Kidney (tissue), 14 donors: ENCODE results near the gene GMPR. TPM values are rescaled to one million over a fixed set of nuclear protein-coding genes. Genes with fewer than 3 reads are reported as not detected.

ENCODE experiments used
- DNase-seq, 5 donors: peaks; one replicate each; pipeline ENCODE4 v3.0.0-alpha.2; 2013 to 2020
- FAIRE-seq: peaks from 2 replicates; lab custom pipeline; 2012; peaks lifted over from hg19 to GRCh38; lab: Jason Lieb, UNC
- H3K27ac ChIP-seq, 2 donors: one replicate each; pipeline ENCODE4 v1.7.0; 2013; ENCODE audit warnings: low read depth in 2 of 2, low read length in 2 of 2, inconsistent platforms in 1 of 2
- H3K27me3 ChIP-seq: one replicate; pipeline ENCODE4 v1.7.1; 2013; ENCODE audit warnings: low read length, inconsistent platforms; ENCODE audit not compliant: control insufficient read depth, insufficient read depth
- H3K36me3 ChIP-seq, 3 donors: one replicate each; pipeline versions ENCODE4 v1.7.0 to v1.7.1; 2013; ENCODE audit warnings: low read length in 3 of 3, control low read depth in 1 of 3, inconsistent platforms in 1 of 3; ENCODE audit not compliant: insufficient read depth in 3 of 3, control insufficient read depth in 2 of 3
- H3K4me1 ChIP-seq, 3 donors: one replicate each; pipeline versions ENCODE4 v1.7.0 to v1.7.1; 2013; ENCODE audit warnings: low read length in 3 of 3, inconsistent platforms in 1 of 3, low read depth in 1 of 3; ENCODE audit not compliant: control insufficient read depth in 2 of 3, insufficient read depth in 2 of 3
- H3K4me3 ChIP-seq, 3 donors: one replicate each; pipeline versions ENCODE4 v1.7.0 to v1.8.1; 2013; ENCODE audit warnings: low read length in 3 of 3, control low read depth in 1 of 3, inconsistent platforms in 1 of 3
- H3K9ac ChIP-seq, 3 donors: one replicate each; pipeline versions ENCODE4 v1.7.0 to v1.7.1; 2013; ENCODE audit warnings: low read length in 3 of 3, control low read depth in 1 of 3, inconsistent platforms in 1 of 3
- H3K9me3 ChIP-seq, 3 donors: one replicate each; pipeline versions ENCODE4 v1.7.0 to v1.7.1; 2013; ENCODE audit warnings: low read length in 3 of 3, control low read depth in 1 of 3, inconsistent platforms in 1 of 3; ENCODE audit not compliant: control insufficient read depth in 2 of 3, insufficient read depth in 1 of 3
- CTCF ChIP-seq: IDR thresholded peaks from 3 replicates; pipeline ENCODE4 v1.5.1; 2012; ENCODE audit warnings: mild to moderate bottlenecking, moderate library complexity, borderline replicate concordance; ENCODE audit not compliant: insufficient read depth; ENCODE audit errors: extremely low read depth
- intact Hi-C: fragments of 100-400 bp; cut with DNase I; formaldehyde crosslinking; loops from one replicate; pipeline ENCODE4 v1.11.1; 2022
- polyA plus RNA-seq: library from polyadenylated mRNA; stranded (reverse); fragments of 350-450 nt; fragmentation: Illumina TruSeq; extraction: RNeasy Lipid Tissue Mini Kit (QIAGEN cat#74804); gene quantifications from one replicate; pipeline ENCODE4 v1.2.3, GENCODE V29; 2014; ENCODE audit warnings: low read depth, low replicate concordance; ENCODE audit not compliant: insufficient read depth
- total RNA-seq: library from RNA; stranded (reverse); fragmentation: NEBNext Ultra II Directional; extraction: Animal tissue kit (Norgen Biotek cat#: 25700); gene quantifications from one replicate; pipeline ENCODE4 v1.2.1, GENCODE V29; 2021
- donor health status: control.
- donor health status: control.
- donor health status: control.
- donor health status: control.
- donor health status: control.
- donor health status: DM: yes; HTN: yes; CAD: no.
- donor health status: Normal renal cell carcinoma (clear cell type).

Gene GMPR
- total and polyA plus RNA-seq, 2 donors from 2014 or later: 51.4 to 54.5 TPM

- intact Hi-C loops: no loop called here
- H3K9me3 ChIP-seq: no peaks in the 10 kb centered on the region
- no peak for TF ChIP-seq CTCF
- H3K27me3 ChIP-seq: no peaks in the 10 kb centered on the region
- no peaks in the 10 kb centered on the region for H3K4me1 ChIP-seq
- no peak overlapping the region for H3K27ac ChIP-seq
- no peak overlapping the region for H3K4me3 ChIP-seq
- DNase-seq (no peak), FAIRE-seq (no peak)
- no peak overlapping the region for H3K9ac ChIP-seq
- no peaks in the 10 kb centered on the region for H3K36me3 ChIP-seq
Measured at GRCh38 chr6:16295060-16295459, 56.7 kb downstream of the GMPR start.

- Histone ChIP-seq H3K9me3 (no peaks in the 10 kb centered on the region), H3K4me3 (no peak overlapping the region), H3K27me3 (no peaks in the 10 kb centered on the region), H3K36me3 (no peaks in the 10 kb centered on the region), H3K9ac (no peak overlapping the region), H3K27ac (no peak overlapping the region), H3K4me1 (no peaks in the 10 kb centered on the region)
- FAIRE-seq (no peak), DNase-seq (no peak)
- no peak for TF ChIP-seq CTCF
- intact Hi-C loops: no loop called here
Measured at GRCh38 chr6:16295471-16295870, 57.1 kb downstream of the GMPR start.

GRCh38 chr6:16296061-16296670 is 57.8 kb downstream of the GMPR start:
- no peak for TF ChIP-seq CTCF

GRCh38 chr6:16299861-16300260 is 61.5 kb downstream of the GMPR start:
- H3K36me3 ChIP-seq: no peaks in the 10 kb centered on the region
- intact Hi-C loops: no loop called here
- FAIRE-seq: no peak
- no peaks in the 10 kb centered on the region for H3K4me1 ChIP-seq
- no peak overlapping the region for H3K27ac ChIP-seq
- H3K9me3 ChIP-seq: no peaks in the 10 kb centered on the region
- no peaks in the 10 kb centered on the region for H3K27me3 ChIP-seq
- H3K4me3 ChIP-seq: no peak overlapping the region
- TF ChIP-seq CTCF: no peak
- H3K9ac ChIP-seq: no peak overlapping the region
- no peak for DNase-seq

More at GRCh38 chr6:16296061-16296670, 57.8 kb downstream of the GMPR start:
- Histone ChIP-seq H3K4me1 (no peaks in the 10 kb centered on the region), H3K36me3 (no peaks in the 10 kb centered on the region), H3K4me3 (no peak overlapping the region), H3K9me3 (no peaks in the 10 kb centered on the region), H3K27ac (no peak overlapping the region), H3K27me3 (no peaks in the 10 kb centered on the region), H3K9ac (no peak overlapping the region)
- FAIRE-seq (no peak), DNase-seq (no peak)
- intact Hi-C loops: no loop called here
